Measurements from ENCODE around the gene STAT1. TPM values are rescaled to one million over a fixed set of nuclear protein-coding genes. Genes with fewer than 3 reads are reported as not detected.

Gene STAT1
- total RNA-seq, 1 donor from 2014 or later, result 66.3 TPM

DNA sequence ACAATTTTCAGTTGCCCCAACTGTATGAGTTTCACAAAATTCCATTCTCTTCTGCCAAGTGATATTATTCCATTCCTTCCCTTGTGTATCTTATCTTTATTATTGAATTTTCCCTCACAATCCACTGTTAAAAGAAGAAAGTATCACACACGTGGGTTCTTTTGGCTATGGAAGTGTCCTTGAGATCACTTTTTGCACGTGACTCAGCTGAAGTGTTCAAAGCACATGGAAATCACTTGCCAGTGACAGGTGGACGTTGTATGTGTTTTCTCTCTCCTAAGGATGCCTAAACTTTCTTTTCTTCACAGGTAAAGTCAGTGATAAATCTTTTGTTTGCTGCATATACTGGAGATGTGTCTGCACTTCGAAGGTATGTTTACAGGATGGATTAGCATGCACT lies 60.7 kb downstream of the STAT1 start:
- DNase-seq (ENCODE audit: low read depth), result no peak
- Histone ChIP-seq H3K36me3 (ENCODE audit: control insufficient read depth, insufficient read depth, low read length) (no peaks in the 10 kb centered on the region), H3K4me3 (ENCODE audit: low read depth, low read length) (no peak overlapping the region), H3K27me3 (ENCODE audit: control insufficient read depth, insufficient read depth, low read length) (no peaks in the 10 kb centered on the region)
- TF ChIP-seq, protein P1, sequence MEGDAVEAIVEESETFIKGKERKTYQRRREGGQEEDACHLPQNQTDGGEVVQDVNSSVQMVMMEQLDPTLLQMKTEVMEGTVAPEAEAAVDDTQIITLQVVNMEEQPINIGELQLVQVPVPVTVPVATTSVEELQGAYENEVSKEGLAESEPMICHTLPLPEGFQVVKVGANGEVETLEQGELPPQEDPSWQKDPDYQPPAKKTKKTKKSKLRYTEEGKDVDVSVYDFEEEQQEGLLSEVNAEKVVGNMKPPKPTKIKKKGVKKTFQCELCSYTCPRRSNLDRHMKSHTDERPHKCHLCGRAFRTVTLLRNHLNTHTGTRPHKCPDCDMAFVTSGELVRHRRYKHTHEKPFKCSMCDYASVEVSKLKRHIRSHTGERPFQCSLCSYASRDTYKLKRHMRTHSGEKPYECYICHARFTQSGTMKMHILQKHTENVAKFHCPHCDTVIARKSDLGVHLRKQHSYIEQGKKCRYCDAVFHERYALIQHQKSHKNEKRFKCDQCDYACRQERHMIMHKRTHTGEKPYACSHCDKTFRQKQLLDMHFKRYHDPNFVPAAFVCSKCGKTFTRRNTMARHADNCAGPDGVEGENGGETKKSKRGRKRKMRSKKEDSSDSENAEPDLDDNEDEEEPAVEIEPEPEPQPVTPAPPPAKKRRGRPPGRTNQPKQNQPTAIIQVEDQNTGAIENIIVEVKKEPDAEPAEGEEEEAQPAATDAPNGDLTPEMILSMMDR (IDR thresholded peaks at IDR 0.05; ENCODE audit: insufficient read depth, low read length, poor library complexity, severe bottlenecking), result no peak

DNA sequence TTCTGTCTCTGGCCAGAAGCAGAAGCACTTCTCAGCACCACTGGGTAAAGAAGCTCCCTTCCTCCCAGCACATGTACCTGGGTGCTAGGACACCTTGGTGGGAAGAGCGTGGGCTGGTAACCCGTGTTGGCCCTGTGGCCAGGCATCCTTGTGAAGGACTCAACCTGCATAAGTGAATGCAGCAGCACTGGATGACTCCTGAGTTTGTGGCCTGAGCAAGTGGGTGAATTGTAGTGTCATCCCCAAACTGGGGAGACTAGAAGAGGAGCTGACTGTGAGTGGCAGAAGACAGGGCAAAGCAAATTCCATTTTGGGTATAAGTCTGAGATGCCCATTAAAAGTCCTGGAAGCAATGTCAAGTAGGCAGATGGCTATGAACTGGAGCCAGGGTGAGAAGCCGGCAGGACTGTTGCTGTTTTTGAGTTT lies 63.4 kb downstream of the STAT1 start:
- TF ChIP-seq, protein P1 (IDR thresholded peaks at IDR 0.05; ENCODE audit: insufficient read depth, low read length, poor library complexity, severe bottlenecking), result no peak
- DNase-seq (ENCODE audit: low read depth), result no peak
- no peaks in the 10 kb centered on the region for H3K36me3 ChIP-seq (ENCODE audit: control insufficient read depth, insufficient read depth, low read length)
- no peaks in the 10 kb centered on the region for H3K27me3 ChIP-seq (ENCODE audit: control insufficient read depth, insufficient read depth, low read length)
- H3K4me3 ChIP-seq (ENCODE audit: low read depth, low read length), result no peak overlapping the region

DNA sequence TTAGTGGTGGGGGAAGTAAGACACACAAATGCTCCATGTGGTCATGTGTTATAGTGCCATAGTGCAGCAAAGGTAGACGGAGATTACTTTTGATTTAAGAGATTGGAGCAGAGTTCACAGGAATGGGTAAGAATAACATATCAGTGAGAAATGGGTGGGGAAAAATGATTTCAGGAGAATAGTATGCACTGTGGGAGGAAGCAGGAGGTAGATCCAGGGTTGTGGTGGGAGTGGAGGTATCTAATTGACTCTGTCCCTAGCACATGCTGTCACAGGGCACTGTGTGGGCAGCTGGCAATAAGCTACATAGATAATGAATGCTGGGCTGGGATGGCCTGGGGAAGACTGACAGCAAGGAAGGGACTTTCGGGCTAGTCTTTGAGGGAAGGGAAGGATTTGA lies 65.3 kb downstream of the STAT1 start:
- DNase-seq (ENCODE audit: low read depth), result peak; percentile 50
- H3K27me3 ChIP-seq (ENCODE audit: control insufficient read depth, insufficient read depth, low read length), result no peaks in the 10 kb centered on the region
- no peak overlapping the region for H3K4me3 ChIP-seq (ENCODE audit: low read depth, low read length)
- no peaks in the 10 kb centered on the region for H3K36me3 ChIP-seq (ENCODE audit: control insufficient read depth, insufficient read depth, low read length)
- TF ChIP-seq, protein P1 (IDR thresholded peaks at IDR 0.05; ENCODE audit: insufficient read depth, low read length, poor library complexity, severe bottlenecking), result no peak

DNA sequence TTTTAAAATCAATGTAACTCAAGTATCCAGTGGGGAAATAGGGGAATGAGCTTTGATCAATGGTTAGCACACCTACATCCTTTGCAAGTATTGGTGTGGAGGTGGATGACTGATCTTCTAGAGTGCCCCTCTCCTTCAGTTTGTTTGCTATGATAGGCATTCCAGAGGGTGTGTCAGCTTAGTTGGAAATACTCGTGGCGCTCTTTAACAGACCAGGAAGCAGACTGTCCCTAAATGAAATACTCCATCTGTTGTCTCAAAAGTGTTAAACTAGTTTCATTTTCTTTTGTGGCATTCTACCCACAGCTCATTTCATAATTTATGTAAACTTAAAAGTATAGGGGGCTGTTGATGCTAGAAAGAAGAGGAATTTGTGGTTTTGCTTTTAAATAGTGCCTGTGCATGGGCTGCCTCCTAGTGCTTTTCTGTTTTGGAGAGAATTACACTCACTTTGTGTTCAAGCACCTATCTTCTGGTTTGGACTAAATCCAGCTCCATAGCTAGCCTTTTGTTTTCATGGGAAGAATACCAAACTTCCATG lies 66.2 kb downstream of the STAT1 start:
- peak; percentile 61 for DNase-seq (ENCODE audit: low read depth)

DNA sequence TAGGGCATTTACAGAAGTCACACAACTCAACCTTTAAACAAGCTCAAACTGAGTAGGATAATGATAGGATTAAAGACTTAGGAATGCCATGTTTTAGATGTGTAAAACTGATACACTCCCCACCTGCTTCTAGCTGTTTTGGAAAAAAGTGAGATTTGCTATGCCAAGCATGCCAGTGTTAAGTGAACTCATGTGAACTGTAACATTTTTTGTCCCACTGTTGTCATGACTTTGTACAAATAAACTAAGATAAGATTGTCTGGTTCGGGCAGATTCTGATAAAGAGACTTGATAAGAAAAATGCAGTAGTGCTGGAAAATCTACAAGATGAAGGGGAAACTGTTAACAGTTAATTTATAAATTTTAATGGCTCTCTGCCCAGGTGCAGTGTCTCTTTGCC lies 66.8 kb downstream of the STAT1 start:
- no peaks in the 10 kb centered on the region for H3K27me3 ChIP-seq (ENCODE audit: control insufficient read depth, insufficient read depth, low read length)
- no peak for DNase-seq (ENCODE audit: low read depth)
- TF ChIP-seq, protein P1 (IDR thresholded peaks at IDR 0.05; ENCODE audit: insufficient read depth, low read length, poor library complexity, severe bottlenecking), result no peak
- H3K4me3 ChIP-seq (ENCODE audit: low read depth, low read length), result no peak overlapping the region
- no peaks in the 10 kb centered on the region for H3K36me3 ChIP-seq (ENCODE audit: control insufficient read depth, insufficient read depth, low read length)

More for the DNA sequence above, 66.2 kb downstream of the STAT1 start:
- Histone ChIP-seq H3K4me3 (ENCODE audit: low read depth, low read length) (no peak overlapping the region), H3K36me3 (ENCODE audit: control insufficient read depth, insufficient read depth, low read length) (no peaks in the 10 kb centered on the region), H3K27me3 (ENCODE audit: control insufficient read depth, insufficient read depth, low read length) (no peaks in the 10 kb centered on the region)
- TF ChIP-seq, protein P1 (IDR thresholded peaks at IDR 0.05; ENCODE audit: insufficient read depth, low read length, poor library complexity, severe bottlenecking), result peak; percentile 28

DNA sequence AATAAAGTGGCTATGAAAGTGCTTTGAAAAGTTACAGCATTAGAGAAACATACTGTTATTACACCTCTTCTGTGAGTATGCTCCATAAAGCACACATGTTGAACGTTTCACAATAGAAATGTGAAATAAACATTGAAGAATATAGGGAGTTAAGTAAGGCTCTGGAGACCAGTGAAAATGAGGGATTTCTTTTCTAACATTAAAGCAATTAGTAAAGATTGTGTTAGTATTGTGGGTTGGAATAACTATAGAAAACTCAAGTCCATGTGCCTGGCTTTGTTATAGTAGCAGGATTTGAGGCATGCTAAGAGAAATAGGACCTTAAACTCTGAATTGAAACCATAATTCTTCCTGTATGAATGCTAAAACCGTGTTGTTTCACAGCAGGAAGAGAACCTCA lies 70.3 kb downstream of the STAT1 start:
- Histone ChIP-seq H3K27me3 (ENCODE audit: control insufficient read depth, insufficient read depth, low read length) (no peaks in the 10 kb centered on the region), H3K36me3 (ENCODE audit: control insufficient read depth, insufficient read depth, low read length) (no peaks in the 10 kb centered on the region), H3K4me3 (ENCODE audit: low read depth, low read length) (no peak overlapping the region)
- TF ChIP-seq, protein P1 (IDR thresholded peaks at IDR 0.05; ENCODE audit: insufficient read depth, low read length, poor library complexity, severe bottlenecking), result no peak
- DNase-seq (ENCODE audit: low read depth), result no peak
